Measurements from ENCODE around the gene KCNT1. TPM values are rescaled to one million over a fixed set of nuclear protein-coding genes. Genes with fewer than 3 reads are reported as not detected.

Gene KCNT1
- total RNA-seq, 2 donors from 2014 or later = 0.34 TPM; not detected in 1

DNA sequence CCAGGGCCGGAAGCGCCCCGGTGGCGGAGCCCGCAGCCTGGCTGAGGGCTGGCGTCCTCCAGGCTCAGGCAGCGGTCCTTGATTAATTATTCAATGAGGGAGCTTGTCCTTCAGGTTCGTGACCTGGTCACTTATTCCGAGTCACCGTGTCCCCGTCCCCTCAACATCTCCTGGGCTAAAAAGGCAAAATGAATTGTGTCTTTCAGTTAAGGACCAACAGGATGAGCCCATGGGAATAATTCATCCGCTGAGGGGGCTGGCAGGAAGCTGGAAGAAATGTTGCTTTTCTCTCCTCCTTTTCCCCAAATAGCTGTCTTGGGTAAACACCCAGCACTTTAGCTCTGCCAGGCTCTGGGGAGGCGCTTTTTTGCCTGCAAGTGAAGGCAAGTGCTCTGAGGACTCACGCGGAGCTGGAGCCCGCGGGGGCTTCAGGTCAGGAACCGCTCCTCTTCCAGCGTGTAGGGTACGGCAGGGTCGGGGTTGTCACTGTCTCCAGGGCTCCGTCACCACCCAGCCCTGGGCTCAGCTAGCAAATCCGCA is 13.1 kb downstream of the KCNT1 start:
- ATAC-seq (no peak), DNase-seq (no peak)
- intact Hi-C loops (cut with DNase I, micrococcal nuclease) = no loop called here

DNA sequence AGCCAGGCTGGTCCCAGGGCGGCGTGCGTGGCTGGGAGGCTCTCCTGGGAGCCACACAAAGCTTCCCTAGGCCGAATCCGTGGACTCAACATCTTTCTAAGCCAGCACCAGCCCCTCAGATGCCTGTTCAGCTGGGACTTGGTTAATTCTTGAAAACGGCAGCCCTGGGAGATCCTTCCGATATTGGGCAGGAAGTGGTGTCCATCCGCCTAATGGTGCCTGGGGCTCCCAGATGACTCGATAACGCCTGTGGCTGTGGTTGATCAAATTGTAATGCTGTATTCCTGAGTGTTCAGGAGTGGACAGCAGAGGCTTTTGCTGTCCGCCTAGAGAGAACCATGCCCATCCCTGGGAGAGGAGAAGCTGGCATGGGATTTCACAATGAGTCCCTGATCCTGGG is 14.1 kb downstream of the KCNT1 start:
- ATAC-seq (no peak), DNase-seq (no peak)
- intact Hi-C loops (cut with DNase I, micrococcal nuclease) = no loop called here

DNA sequence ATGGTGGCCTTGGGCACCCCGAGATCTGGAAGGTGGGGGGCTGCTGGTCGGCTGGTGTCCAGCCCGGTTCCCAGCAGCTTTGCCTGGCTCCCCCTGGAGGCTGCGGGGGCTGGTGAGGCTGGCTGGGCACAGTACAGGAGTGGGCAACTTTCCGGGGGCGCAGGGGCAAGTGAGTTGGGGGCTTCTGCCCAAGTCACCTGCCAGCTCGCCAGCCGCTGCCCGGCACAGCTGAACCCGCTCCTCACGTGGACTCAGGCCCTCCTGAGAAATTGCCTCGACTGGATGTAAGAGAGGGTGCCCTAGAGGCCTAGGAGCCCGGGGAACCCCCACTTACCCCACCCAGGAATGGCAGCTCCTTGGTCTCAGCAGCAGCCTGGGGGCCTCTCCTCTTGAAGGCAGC is 15.4 kb downstream of the KCNT1 start:
- ATAC-seq (no peak), DNase-seq (no peak)
- intact Hi-C loops (cut with DNase I, micrococcal nuclease) = no loop called here

DNA sequence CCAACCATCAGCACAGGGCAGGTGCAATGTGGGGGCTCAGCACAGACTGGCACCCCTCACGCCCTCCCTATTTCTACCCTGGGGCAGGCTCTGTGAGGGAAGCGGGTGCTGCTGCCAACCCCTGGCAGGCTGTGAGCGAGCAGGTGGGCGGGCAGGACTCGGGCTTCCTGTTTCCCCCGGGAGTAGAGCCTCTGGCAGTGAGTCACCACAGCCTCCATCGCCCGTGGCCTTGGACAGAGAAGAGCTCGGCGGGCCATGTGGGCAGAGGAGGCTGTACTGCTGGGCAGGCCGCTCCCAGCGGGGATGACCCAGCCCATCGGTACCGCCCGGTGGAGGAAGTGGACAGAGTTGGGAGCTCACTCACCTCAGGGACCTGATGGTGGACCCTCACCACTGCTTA is 16.6 kb downstream of the KCNT1 start:
- intact Hi-C loops (cut with DNase I, micrococcal nuclease) = no loop called here
- no peak for ATAC-seq
- DNase-seq = no peak

DNA sequence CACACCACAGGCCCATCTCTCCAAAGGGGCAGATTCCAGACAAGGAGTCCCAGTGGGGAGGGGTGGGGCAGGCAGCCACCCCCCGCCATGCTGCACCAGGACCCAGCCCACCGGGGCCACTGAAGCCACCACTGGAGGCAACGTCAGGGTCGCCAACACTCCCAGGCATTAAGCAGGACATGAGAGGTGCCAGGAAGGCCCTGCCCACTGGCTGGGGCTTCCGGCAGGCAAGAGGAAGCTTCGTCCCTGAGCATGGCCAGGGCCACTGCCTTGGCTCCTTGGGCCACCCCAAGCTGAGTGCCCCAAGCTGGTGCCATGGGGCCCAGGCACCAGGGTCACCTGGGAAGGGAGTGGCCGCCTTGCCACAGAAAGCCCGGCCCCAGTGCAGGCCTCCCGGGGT is 17.5 kb downstream of the KCNT1 start:
- no peak for DNase-seq
- no peak for ATAC-seq
- intact Hi-C loops (cut with DNase I, micrococcal nuclease) = no loop called here

DNA sequence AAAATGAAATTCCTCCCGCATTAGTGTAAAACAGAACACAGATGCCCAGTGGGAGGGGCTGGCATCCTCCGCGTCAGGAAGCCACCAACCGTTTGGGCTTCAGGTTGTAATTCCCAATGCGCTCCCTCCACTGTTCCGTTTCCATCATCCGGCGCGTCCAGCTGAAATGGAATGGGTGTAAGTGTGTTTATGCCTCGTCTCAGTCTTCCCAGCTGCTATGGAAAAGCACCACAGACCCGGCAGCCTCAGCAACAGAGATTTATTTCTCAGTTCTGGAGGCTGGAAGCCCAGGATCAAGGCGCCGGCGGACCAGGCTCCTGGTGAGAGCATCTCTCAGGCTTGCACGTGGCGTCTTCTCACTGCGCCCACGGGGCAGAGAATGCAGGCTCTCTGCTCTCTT is 20.4 kb downstream of the KCNT1 start:
- intact Hi-C loops (cut with DNase I, micrococcal nuclease) = no loop called here
- no peak for ATAC-seq

DNA sequence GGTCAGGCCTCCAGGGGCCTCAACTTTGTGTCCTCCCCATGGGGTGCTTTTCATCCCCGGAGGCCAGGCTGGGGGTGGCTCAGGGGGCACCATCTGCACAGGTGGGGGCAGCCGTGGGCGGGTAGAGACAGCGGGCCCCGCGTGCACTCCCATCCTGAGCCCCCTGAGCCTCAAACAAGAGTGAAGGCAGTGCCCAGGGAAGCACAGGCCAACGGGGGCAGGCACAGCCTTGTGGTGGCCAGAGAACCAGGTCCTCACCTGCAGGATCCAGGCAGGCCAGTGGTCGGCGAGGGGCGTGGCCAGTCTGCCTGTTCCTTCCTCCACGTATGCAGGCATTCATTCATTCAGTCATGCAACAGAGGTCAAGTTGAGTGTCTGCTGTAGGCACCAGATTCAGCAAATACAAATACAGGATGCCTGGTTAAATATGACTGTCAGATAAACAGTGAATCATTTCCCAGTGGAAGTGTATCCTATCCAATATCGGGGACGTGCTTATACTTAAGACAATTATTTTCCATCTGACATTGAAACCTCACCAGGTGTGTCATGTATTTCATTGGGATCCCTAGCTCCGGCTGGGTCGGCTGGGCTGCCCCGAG is 22.3 kb downstream of the KCNT1 start:
- no peak for DNase-seq
- intact Hi-C loops (cut with DNase I, micrococcal nuclease) = no loop called here
- ATAC-seq = no peak

More for the DNA sequence above, 20.4 kb downstream of the KCNT1 start:
- DNase-seq = no peak

DNA sequence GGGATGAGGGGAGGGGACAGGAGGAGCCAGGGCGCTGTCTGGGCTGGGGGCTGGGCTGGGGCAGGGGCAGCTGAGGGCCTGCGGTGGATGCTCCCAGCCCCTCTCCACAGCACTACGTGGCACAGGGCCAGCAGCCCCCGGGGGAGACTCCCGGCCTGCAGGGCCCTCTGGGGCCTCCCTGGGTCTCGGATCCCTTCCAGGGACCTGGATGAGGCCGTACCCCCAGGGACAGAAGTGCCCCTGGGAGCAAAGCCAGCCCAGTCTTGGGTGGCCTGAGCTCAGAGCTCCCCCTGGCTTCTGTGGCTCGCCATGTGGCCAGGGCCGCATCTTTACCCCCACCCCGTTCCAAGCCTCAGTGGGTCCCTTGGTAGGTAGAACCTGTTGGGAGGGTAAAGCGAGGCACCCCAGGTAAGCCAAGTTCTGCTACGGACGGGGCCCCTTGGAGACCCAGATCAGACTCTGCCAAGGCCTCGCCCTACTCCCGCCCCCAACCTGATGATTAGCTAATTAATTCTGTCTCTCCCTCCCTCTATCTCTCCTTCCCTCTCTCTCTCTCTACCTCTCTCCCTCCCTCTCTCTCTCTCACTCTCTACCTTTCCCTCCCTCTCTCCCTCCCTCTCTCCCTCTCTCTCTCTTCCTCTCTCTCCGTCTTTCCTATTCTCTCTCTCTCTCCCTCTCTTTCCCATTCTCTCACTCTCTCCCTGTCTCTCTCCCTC is 24.3 kb downstream of the KCNT1 start:
- intact Hi-C loops (cut with DNase I, micrococcal nuclease) = no loop called here
- DNase-seq (no peak), ATAC-seq (no peak)

DNA sequence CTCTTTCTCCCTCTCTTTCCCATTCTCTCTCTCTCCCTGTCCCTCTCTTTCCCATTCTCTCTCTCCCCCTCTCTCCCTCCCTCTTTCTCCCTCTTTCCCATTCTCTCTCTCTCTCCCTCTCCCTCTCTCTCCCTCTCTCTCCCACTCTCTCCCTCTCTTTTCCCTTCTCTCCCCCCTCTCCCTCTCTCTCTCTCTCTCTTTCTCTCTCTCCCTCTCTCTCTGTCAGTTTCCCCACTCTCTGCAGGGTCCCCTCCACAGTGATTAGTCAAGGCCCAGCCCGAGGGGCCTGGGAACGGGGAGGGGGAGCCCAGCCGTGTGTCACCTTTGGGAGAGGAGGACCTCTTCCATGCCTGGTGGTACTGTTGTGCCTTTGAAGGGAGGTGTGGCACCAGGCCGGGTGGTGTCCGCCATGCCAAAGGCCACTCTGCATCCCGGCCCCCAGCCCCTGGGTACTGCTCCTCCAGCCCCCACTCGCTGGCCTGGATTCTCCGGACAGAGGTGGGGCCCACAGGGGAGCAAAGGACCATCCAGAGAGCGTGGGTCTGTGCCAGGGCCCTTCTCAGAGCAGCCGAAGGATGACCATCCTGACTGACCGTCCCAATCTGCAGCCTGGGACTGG is 25.4 kb downstream of the KCNT1 start:
- intact Hi-C loops (cut with DNase I, micrococcal nuclease) = no loop called here
- ATAC-seq (no peak), DNase-seq (no peak)

DNA sequence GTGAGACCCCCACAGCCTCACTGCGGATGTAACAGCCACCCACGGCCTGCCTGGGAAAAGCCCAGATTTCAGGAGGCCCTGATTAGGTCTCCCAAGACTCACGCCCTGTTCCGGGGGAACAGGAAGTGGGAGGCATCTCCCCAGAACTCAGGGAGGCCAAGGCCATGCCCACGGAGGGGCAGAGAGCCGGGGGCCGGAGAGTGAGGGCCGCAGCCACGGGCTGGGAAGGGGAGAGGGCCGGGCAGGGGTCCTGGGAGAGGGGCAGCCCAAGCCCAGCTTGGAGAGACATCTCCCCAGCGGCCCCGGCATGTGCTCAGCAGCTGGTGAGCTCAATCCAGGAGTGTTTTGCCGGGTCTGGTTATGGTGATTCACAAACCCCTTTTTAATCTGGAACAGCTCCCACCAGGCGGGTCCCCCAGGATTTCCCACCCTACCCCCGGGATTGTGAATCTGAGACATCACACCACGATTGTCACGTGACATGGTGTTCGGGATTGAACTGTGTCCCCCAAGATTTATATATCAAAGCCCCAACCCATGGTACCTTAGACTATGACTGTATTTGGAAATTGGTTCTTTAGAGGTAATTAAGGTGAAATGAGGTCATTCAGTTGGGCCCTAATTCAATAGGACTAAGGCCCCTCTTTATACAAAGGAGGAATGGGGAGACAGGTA is 26.6 kb downstream of the KCNT1 start:
- ATAC-seq = no peak
- DNase-seq = no peak
- intact Hi-C loops (cut with DNase I, micrococcal nuclease) = no loop called here

DNA sequence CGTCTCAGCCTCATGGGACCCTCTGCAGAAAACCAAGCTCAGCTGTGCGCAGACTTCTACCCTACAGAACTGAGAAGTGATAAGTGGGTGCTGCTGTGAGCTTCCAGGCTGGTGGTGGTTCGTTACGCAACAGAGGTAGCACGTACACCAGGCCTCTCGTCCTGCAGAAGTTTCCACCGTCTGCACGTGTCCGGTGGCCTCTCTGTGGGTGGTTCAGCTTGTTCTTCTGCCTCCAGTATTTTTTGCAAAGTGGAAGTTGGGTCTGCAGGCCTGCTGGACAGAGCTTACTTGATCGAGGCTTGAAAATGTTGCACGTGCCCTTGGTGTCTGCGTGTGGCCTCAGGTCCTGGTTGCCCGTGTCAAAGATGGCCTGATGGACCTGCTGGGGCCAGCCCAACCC is 27.5 kb downstream of the KCNT1 start:
- intact Hi-C loops (cut with DNase I, micrococcal nuclease) = no loop called here
- ATAC-seq (no peak), DNase-seq (no peak)

DNA sequence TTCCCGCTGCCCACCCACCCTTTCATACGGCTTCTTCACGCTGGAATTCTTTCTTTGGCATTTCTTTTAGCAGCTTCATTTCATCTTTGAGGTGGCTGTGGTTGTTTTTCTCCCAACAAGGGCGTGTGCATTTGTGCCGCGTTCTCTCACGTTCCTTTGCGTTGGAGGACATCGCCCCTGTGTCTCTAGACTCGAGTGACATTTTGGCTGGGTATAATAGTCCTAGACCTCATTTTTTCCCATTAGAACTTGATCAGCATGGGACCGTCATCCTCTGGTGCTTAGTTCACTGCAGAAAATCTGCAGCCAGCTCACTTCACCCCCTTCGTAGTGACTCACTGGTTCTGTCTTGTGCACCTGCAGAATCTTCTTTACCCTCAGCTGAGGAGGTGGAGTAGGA is 29.5 kb downstream of the KCNT1 start:
- ATAC-seq = no peak
- intact Hi-C loops (cut with DNase I, micrococcal nuclease) = no loop called here

DNA sequence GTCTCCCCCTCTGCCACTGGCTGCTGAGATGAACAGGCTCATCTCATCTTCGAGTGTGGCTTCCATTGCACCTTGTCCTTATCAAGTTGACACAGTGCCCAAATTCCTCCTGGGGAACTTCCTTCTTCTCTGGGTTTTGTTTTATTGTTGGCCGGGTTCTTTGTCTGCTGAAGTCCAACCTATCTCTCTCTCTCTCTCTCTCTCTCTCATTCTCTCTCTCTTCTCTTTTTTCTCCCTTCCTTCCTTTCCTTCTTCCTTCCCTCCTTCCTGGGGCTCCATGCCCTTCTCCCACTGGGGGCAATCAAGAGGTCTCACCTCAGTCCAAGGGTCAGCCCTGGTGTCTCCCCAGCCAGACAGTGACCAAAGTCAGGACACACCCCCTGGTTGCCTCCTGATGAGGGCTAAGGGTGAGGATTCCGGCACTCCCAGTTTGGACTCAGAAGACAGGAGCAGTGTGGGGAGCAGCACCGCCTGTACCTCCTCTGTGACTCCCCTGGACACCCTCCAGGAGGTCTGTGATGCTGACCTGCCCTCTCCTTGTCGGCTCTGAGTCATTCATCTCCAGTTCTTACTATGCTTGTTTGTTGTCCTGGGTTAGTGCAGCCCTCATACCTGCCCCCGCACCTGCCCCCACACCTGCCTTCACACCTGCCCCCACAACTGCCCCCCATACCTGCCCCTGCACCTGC is 30.7 kb downstream of the KCNT1 start:
- no peak for DNase-seq
- no peak for ATAC-seq
- intact Hi-C loops (cut with DNase I, micrococcal nuclease) = no loop called here

More for the DNA sequence above, 29.5 kb downstream of the KCNT1 start:
- DNase-seq = no peak

DNA sequence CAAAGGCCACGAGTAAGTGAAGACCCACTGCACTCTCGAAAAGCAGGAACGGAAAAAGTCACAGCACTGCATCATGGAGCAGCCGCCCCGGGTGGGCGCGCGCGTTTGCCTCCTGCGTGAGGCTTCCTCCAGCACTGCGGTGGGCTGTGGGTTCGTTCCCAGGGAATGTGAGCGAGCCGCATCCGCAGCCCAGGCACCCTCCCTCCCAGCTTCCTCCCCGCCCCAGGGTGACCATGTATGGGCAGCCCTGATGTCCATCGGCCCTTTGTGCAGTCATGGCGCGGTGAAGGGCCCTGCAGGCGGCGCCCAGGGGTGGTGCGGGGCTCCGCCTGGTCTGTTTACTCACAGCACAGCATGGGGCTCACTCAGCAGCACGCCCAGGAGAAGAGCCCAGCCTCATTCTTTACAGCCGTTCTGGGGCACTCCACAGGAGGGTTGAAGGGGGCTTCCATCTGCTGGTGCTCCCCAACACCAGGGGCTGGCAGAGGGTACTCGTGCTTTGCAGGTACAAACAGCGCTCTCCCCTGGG is 32.7 kb downstream of the KCNT1 start:
- intact Hi-C loops (cut with DNase I, micrococcal nuclease) = no loop called here
- ATAC-seq (no peak), DNase-seq (no peak)

DNA sequence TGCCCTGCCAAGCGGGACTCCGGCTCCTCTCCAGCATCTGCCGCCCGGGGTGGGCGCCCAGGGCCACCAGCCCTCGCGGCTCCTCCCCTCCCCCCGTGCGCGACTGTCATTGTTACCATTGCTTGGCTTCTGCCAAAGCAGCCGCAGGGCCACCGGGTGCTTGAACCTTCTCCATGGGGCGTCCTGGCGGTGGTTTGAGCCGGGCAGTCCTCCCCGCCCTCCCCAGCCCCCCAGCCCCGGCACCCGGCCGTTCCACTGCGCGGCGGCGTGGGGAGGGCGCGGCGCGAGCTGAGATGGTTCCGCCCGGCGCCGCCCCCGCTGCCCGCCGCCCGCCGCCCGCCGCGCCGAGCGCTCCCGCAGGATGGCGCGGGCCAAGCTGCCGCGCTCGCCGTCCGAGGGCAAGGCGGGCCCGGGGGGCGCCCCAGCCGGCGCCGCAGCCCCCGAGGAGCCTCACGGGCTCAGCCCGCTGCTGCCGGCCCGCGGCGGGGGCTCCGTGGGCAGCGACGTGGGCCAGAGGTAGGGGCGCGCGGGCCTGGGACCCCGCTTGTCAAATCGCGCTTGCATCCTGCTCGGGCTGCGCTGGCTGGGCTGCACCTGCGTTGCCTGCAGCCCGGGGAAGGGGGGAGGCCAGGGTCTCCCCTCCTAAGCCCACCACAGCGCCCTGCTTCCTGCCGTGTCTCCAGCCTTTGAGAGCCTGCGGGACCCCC is 34.4 kb downstream of the KCNT1 start:
- no peak for DNase-seq
- ATAC-seq = no peak
- intact Hi-C loops (cut with DNase I, micrococcal nuclease) = no loop called here

DNA sequence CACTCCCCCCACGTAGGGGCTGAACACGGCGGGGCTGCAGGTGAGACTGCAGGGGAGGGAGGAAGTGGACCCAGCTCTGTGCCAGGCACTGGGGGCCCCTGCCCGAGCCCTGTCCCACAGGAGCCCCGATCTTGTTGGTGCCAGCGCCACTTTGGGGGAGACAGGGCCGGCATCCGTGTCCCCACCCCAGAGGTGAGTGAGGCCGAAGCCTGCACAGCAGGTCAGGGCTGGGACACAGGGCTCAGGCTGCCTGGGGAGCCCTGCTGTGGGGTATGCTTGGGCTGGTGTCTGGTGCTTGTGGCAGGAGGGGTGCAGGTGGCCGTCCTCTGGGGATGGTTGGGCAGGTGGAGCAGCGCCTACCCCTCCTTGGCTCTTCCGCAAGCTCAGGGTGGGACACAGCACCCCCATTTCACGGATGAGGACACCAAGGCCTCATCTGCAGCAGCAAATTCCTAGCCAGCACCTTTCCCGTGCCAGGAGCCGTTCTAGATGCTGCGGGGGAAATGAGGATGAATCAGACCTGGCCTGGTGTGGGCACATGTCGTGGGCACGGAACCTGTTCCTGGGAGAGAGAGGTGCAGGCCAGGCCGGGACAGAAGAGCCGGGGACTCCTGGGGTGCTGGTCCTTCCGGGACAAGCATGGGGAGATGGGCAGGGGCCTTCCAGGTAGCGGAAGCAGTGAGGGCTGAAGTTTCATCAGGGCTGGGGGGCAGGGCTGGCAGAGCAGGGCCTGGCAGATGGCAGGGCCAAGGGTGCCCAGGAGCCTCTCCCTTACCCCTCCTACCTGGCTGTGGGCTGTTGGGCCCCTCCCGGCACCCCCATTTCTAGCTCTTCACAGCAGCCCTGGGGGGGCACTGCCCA is 35.2 kb downstream of the KCNT1 start:
- intact Hi-C loops (cut with DNase I, micrococcal nuclease) = no loop called here
- ATAC-seq = no peak

DNA sequence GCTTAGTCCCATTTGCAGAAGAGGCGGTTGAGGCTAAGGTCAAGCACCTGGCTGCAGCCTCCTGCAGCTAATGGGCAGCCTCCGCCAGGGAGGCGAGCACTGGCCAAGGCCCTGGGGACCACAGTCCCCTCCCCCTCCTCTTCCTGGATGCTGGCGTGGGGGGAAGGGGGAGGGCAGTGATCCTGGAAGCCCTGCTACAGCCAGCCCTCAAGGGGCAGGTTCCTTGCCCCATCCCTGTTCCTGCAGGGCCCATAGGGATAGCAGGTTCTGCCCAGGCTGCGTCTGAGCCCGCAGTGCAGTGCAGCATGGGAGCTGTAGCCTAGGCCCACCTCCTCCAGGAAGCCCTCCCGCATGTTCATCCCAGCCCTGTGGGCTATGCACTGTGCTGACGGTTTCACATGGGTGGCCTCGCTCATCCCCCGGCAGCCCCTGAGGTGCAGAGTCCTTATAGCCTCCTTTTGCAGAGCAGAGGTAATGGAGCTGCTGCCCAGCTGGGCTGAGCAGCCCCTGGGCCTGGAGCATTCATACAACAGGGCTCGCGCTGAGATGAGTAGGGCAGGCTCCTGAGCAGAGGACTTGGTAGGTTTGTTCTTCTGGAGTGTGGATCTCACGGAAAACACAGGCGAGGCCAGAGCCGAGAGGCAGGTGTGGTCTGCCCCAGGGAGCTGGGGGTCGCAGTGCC is 36.0 kb downstream of the KCNT1 start:
- DNase-seq = no peak
- intact Hi-C loops (cut with DNase I, micrococcal nuclease) = no loop called here
- ATAC-seq = no peak

More for the DNA sequence above, 35.2 kb downstream of the KCNT1 start:
- DNase-seq = no peak
